Retinal pigment epithelial cell (primary cell): ENCODE data around the gene CFAP210.
"Not testable (repeated sequence)": the region's sequence is repeated elsewhere in the genome, so short reads cannot be mapped to it uniquely, and the experiment has no call there.

Experiments used
- DNase-seq: peaks from one replicate; pipeline ENCODE4 v3.0.0-alpha.2; 2010; ENCODE audit warnings: low read depth
- H3K4me3 ChIP-seq: 2 replicates; pipeline ENCODE4 v1.5.1; 2011; ENCODE audit warnings: mild to moderate bottlenecking, low read length, control low read depth, moderate library complexity
- CTCF ChIP-seq: conservative IDR thresholded peaks from 2 replicates; pipeline ENCODE4 v1.5.1; 2011; ENCODE audit warnings: low read depth, low read length, control low read depth, inconsistent platforms

The CFAP210 gene

GRCh38 chr2:169704160-169704708 is 10.0 kb upstream of the CFAP210 start:
- H3K4me3 ChIP-seq = no peak overlapping the region
- DNase-seq = no peak

GRCh38 chr2:169702996-169703395 is 8.8 kb upstream of the CFAP210 start:
- DNase-seq = no peak
- no peak overlapping the region for H3K4me3 ChIP-seq
- TF ChIP-seq CTCF = no peak

More at GRCh38 chr2:169704160-169704708, 10.0 kb upstream of the CFAP210 start:
- TF ChIP-seq CTCF = no peak

- not testable (repeated sequence) for DNase-seq, H3K4me3 ChIP-seq
Measured at GRCh38 chr2:169699173-169699572, 5.0 kb upstream of the CFAP210 start.

GRCh38 chr2:169696381-169696780 is 2.2 kb upstream of the CFAP210 start:
- TF ChIP-seq CTCF = no peak
- no peak overlapping the region for H3K4me3 ChIP-seq
- DNase-seq = no peak

- H3K4me3 ChIP-seq = peak overlapping the region; percentile 89
- DNase-seq = no peak
- TF ChIP-seq CTCF = no peak
Measured at GRCh38 chr2:169694894-169695260, 672 bp upstream of the CFAP210 start.

- TF ChIP-seq CTCF = no peak
- no peak for DNase-seq
- peak overlapping the region; percentile 89 for H3K4me3 ChIP-seq
Measured at GRCh38 chr2:169693360-169693759, 845 bp downstream of the CFAP210 start.

- TF ChIP-seq CTCF = no peak
- no peak overlapping the region for H3K4me3 ChIP-seq
- no peak for DNase-seq
Measured at GRCh38 chr2:169692718-169693117, 1.5 kb downstream of the CFAP210 start.

GRCh38 chr2:169690958-169691357 is 3.2 kb downstream of the CFAP210 start:
- no peak for DNase-seq
- TF ChIP-seq CTCF = no peak
- no peak overlapping the region for H3K4me3 ChIP-seq

- H3K4me3 ChIP-seq, DNase-seq: not testable (repeated sequence)
Measured at GRCh38 chr2:169687943-169688342, 6.3 kb downstream of the CFAP210 start.

- not testable (repeated sequence) for DNase-seq, H3K4me3 ChIP-seq
Measured at GRCh38 chr2:169686825-169687224, 7.4 kb downstream of the CFAP210 start.

- not testable (repeated sequence) for DNase-seq, H3K4me3 ChIP-seq
Measured at GRCh38 chr2:169684712-169685111, 9.5 kb downstream of the CFAP210 start.
